22Rv1 (cell line): ENCODE data around the gene DDR1.

Source experiments
- ZFX ChIP-seq: fragments of 450-650 bp; IDR thresholded peaks from 2 replicates; pipeline ENCODE4 v1.6.1; 2017; ENCODE audit warnings: antibody characterized with exemption, borderline replicate concordance
- TF ChIP-seq, protein P1 (sequence below): fragments of 450-650 bp; IDR thresholded peaks from 2 replicates; pipeline ENCODE4 v1.5.1; 2017; ENCODE audit warnings: mild to moderate bottlenecking

DNA sequence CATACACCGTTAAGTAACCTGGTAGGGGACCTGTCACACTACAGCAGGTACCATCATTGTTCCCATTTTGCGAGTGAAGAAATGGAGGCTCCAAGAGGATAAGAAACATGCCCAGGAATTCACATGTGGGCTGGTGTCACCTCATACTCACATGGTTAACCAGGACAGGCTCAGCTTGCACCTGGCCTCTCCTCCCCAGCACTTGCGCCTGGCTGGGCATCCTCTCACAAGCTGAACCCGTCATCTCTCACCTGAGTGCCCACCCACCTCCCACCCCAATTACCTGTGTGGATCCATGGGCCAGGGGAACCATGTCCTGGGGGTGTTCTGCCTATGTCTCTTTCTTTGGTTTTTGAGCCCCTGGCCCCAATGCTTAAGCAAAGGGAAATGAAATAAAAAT is 46.2 kb downstream of the DDR1 start:
- TF ChIP-seq, protein P1, sequence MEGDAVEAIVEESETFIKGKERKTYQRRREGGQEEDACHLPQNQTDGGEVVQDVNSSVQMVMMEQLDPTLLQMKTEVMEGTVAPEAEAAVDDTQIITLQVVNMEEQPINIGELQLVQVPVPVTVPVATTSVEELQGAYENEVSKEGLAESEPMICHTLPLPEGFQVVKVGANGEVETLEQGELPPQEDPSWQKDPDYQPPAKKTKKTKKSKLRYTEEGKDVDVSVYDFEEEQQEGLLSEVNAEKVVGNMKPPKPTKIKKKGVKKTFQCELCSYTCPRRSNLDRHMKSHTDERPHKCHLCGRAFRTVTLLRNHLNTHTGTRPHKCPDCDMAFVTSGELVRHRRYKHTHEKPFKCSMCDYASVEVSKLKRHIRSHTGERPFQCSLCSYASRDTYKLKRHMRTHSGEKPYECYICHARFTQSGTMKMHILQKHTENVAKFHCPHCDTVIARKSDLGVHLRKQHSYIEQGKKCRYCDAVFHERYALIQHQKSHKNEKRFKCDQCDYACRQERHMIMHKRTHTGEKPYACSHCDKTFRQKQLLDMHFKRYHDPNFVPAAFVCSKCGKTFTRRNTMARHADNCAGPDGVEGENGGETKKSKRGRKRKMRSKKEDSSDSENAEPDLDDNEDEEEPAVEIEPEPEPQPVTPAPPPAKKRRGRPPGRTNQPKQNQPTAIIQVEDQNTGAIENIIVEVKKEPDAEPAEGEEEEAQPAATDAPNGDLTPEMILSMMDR: no peak
- TF ChIP-seq ZFX: no peak
